Lower lobe of right lung (tissue), 2 donors: Measurements from ENCODE around the gene MICU1. TPM values are rescaled to one million over a fixed set of nuclear protein-coding genes. Genes with fewer than 3 reads are reported as not detected.
A peak's percentile ranks its signal among the peaks of the same experiment; 100 is the strongest.

ENCODE experiments used
- ATAC-seq, 2 donors: fragments of 200-7000 bp; cut with Tn5 transposase; one replicate each; pipeline ENCODE4 v1.9.1; 2020 to 2022; ENCODE audit warnings: mild to moderate bottlenecking in 2 of 2, moderate library complexity in 2 of 2
- DNase-seq: peaks from one replicate; pipeline ENCODE4 v3.0.0-alpha.2; 2020
- H3K27ac ChIP-seq: fragments of 200-600 bp; one replicate; pipeline ENCODE4 v1.8.0; 2022
- H3K27me3 ChIP-seq: fragments of 200-600 bp; one replicate; pipeline ENCODE4 v1.8.0; 2022; ENCODE audit warnings: low read depth
- H3K36me3 ChIP-seq: fragments of 200-600 bp; one replicate; pipeline ENCODE4 v1.8.0; 2022; ENCODE audit warnings: mild to moderate bottlenecking
- H3K4me1 ChIP-seq: fragments of 200-600 bp; one replicate; pipeline ENCODE4 v1.8.0; 2022
- H3K4me3 ChIP-seq: fragments of 200-600 bp; one replicate; pipeline ENCODE4 v1.8.0; 2022; ENCODE audit warnings: mild to moderate bottlenecking
- H3K9me3 ChIP-seq: fragments of 200-600 bp; one replicate; pipeline ENCODE4 v1.8.0; 2022
- CTCF ChIP-seq: fragments of 200-600 bp; IDR thresholded peaks from one replicate; pipeline ENCODE4 v1.8.0; 2022; ENCODE audit warnings: antibody characterized with exemption, mild to moderate bottlenecking
- intact Hi-C: fragments of 100-400 bp; cut with DNase I; formaldehyde crosslinking; loops from one replicate; pipeline ENCODE4 v1.11.0; 2022
- total RNA-seq: library from RNA; stranded (reverse); fragmentation: NEBNext Ultra II Directional; extraction: Animal tissue kit (Norgen Biotek cat#: 25700); gene quantifications from one replicate; pipeline ENCODE4 v1.2.1, GENCODE V29; 2021
- donor health status: DM: no; HTN: yes; CAD: no; lungs with severe emphysema.

Gene MICU1
- total RNA-seq, 1 donor from 2014 or later: 57.1 TPM

GRCh38 chr10:72322280-72323058 is 303.4 kb downstream of the MICU1 start:
- H3K4me1 ChIP-seq: peaks cover 87% of the 10 kb centered on the region
- H3K36me3 ChIP-seq: no peaks in the 10 kb centered on the region
- TF ChIP-seq CTCF: no peak
- intact Hi-C loops: no loop called here
- DNase-seq (no peak), ATAC-seq (no peak)
- no peak overlapping the region for H3K27ac ChIP-seq
- H3K4me3 ChIP-seq: no peak overlapping the region
- no peaks in the 10 kb centered on the region for H3K27me3 ChIP-seq
- no peaks in the 10 kb centered on the region for H3K9me3 ChIP-seq

- H3K4me3 ChIP-seq: no peak overlapping the region
- no peak for DNase-seq
Measured at GRCh38 chr10:72322030-72322279, 303.9 kb downstream of the MICU1 start.

GRCh38 chr10:72321248-72322029 is 304.4 kb downstream of the MICU1 start:
- DNase-seq (no peak), ATAC-seq (no peak)
- no peaks in the 10 kb centered on the region for H3K36me3 ChIP-seq
- H3K9me3 ChIP-seq: no peaks in the 10 kb centered on the region
- no peak for TF ChIP-seq CTCF
- H3K4me1 ChIP-seq: peaks cover 92% of the 10 kb centered on the region
- no peak overlapping the region for H3K4me3 ChIP-seq
- H3K27ac ChIP-seq: peak overlapping the region; percentile 89
- no peaks in the 10 kb centered on the region for H3K27me3 ChIP-seq
- intact Hi-C loops: no loop called here

More at GRCh38 chr10:72322030-72322279, 303.9 kb downstream of the MICU1 start:
- no peaks in the 10 kb centered on the region for H3K9me3 ChIP-seq
- intact Hi-C loops: no loop called here
- H3K36me3 ChIP-seq: no peaks in the 10 kb centered on the region
- peaks cover 87% of the 10 kb centered on the region for H3K4me1 ChIP-seq
- TF ChIP-seq CTCF: no peak
- no peak overlapping the region for H3K27ac ChIP-seq
- ATAC-seq: no peak
- H3K27me3 ChIP-seq: no peaks in the 10 kb centered on the region

- Histone ChIP-seq H3K4me3 (peak overlapping the region; percentile 52), H3K4me1 (peaks cover 98% of the 10 kb centered on the region), H3K27ac (peak overlapping the region; percentile 89), H3K36me3 (no peaks in the 10 kb centered on the region), H3K9me3 (no peaks in the 10 kb centered on the region), H3K27me3 (no peaks in the 10 kb centered on the region)
- ATAC-seq (peak; percentile 46 to 51), DNase-seq (peak; percentile 74)
- no peak for TF ChIP-seq CTCF
- intact Hi-C loops: no loop called here
Measured at GRCh38 chr10:72320676-72321247, 305.1 kb downstream of the MICU1 start.

- Histone ChIP-seq H3K4me1 (peaks cover 98% of the 10 kb centered on the region), H3K27me3 (no peaks in the 10 kb centered on the region), H3K4me3 (peak overlapping the region; percentile 52), H3K9me3 (no peaks in the 10 kb centered on the region), H3K36me3 (no peaks in the 10 kb centered on the region), H3K27ac (peak overlapping the region; percentile 89)
- peak; percentile 97 for DNase-seq
- intact Hi-C loops: no loop called here
- ATAC-seq: peak; percentile 92
- TF ChIP-seq CTCF: no peak
Measured at GRCh38 chr10:72319416-72320254, 306.2 kb downstream of the MICU1 start.
